ENCODE results near the gene CCDC27. TPM values are rescaled to one million over a fixed set of nuclear protein-coding genes. Genes with fewer than 3 reads are reported as not detected.

The CCDC27 gene
- total and polyA plus RNA-seq, 2 of the 8 experiments (the other 6 are each of a cell fraction or from before 2014, with no cell fraction given), result 0.15 TPM; not detected in 1

- no peak for DNase-seq (ENCODE audit: low read depth in 1 of 2, low spot score in 2 of 2)
- Histone ChIP-seq H3K14ac (ENCODE audit: insufficient read length) (no peak overlapping the region), H3K27ac (ENCODE audit: low read depth, low read length) (no peak overlapping the region), H2BK20ac (ENCODE audit: low read length) (no peak overlapping the region), H2BK120ac (replicated peaks; ENCODE audit: low read depth, low read length) (no peak overlapping the region), H4K8ac (ENCODE audit: extremely low read depth, insufficient read depth, low read length) (no peak overlapping the region; the same call in 1 of the 2 replicates), H4K91ac (replicated peaks; ENCODE audit: insufficient read length, low read length) (no peak overlapping the region), H3K27me3 (replicated peaks in 1 of 4; ENCODE audit: control insufficient read depth in 3 of 4, extremely low read depth in 1 of 4, insufficient read depth in 3 of 4, low read length in 3 of 4) (peaks cover 0 to 17% (median 7%) of the 10 kb centered on the region in 4 experiments; a peak in 4 of 7 replicates), H3K56ac (replicated peaks; ENCODE audit: insufficient read length, low read depth, low read length) (no peak overlapping the region), H4K5ac (ENCODE audit: insufficient read length, low read depth, low read length) (no peak overlapping the region), H3K9ac (replicated peaks in 1 of 4; ENCODE audit: extremely low read depth in 1 of 4, low read depth in 3 of 4, low read length in 3 of 4) (no peak overlapping the region), H3K23me2 (ENCODE audit: low read depth, low read length) (no peaks in the 10 kb centered on the region; the same call in 1 of the 2 replicates), H3K23ac (ENCODE audit: insufficient read length) (no peak overlapping the region), H2BK12ac (ENCODE audit: low read depth, low read length) (no peak overlapping the region), H3K4me3 (ENCODE audit: extremely low read depth in 1 of 4, insufficient read depth in 2 of 4, low read depth in 3 of 4, low read length in 4 of 4) (no peak overlapping the region), H3K4me1 (replicated peaks in 1 of 4; ENCODE audit: control insufficient read depth in 3 of 4, insufficient read depth in 4 of 4, low read length in 3 of 4) (peaks cover 4 to 30% (median 25%) of the 10 kb centered on the region in 4 experiments), H3K18ac (ENCODE audit: extremely low read depth, low read length) (no peak overlapping the region), H3K9me3 (ENCODE audit: insufficient read depth in 2 of 2, low read depth in 1 of 2, low read length in 1 of 2) (no peaks in the 10 kb centered on the region), H2AFZ (ENCODE audit: low read length) (no peak overlapping the region), H2BK5ac (ENCODE audit: low read depth, low read length) (no peak overlapping the region), H3K79me1 (ENCODE audit: low read depth, low read length) (no peaks in the 10 kb centered on the region; the same call in 1 of the 2 replicates), H3K36me3 (ENCODE audit: control insufficient read depth in 2 of 4, insufficient read depth in 4 of 4, low read length in 3 of 4) (no peaks in the 10 kb centered on the region), H3K79me2 (ENCODE audit: control insufficient read depth in 1 of 2, insufficient read depth in 2 of 2, low read length in 2 of 2) (no peaks in the 10 kb centered on the region), H2BK15ac (ENCODE audit: low read length) (no peak overlapping the region), H3K4me2 (ENCODE audit: insufficient read depth in 1 of 2, low read depth in 2 of 2, low read length in 2 of 2) (no peak overlapping the region), H2AK5ac (ENCODE audit: low read depth, low read length) (no peak overlapping the region), H4K20me1 (replicated peaks in 1 of 2; ENCODE audit: control insufficient read depth in 1 of 2, insufficient read depth in 2 of 2, low read length in 2 of 2) (peaks cover 6 to 19% of the 10 kb centered on the region in 2 experiments), H3K4ac (replicated peaks; ENCODE audit: insufficient read length, low read depth, low read length) (no peak overlapping the region)
- 82 to 100% methylated on average over 1 to 24 of the region's 24 CpGs for WGBS, 2 experiments (ENCODE audit: extremely low coverage in 1 of 2, insufficient coverage in 1 of 2, insufficient read length in 1 of 2, insufficient replicate concordance in 2 of 2, low coverage in 1 of 2, low lambda C conversion rate in 2 of 2, missing lambda C conversion rate in 1 of 2)
- CTCF ChIA-PET (ENCODE audit: partially characterized antibody), result interaction anchor here (0.7 to 6.3 kb wide), 6 partner anchors 8 to 16 kb away, joined by 3 to 49 read pairs (median 6); no protein-coding TSS in a partner anchor
- FAIRE-seq, result no peak
- POLR2A ChIA-PET (ENCODE audit: partially characterized antibody), result interaction anchor here (1.8 kb wide), 1 partner anchor 55 kb away, joined by 4 read pairs; no protein-coding TSS in a partner anchor
- no peak for TF ChIP-seq TCF12 (IDR thresholded peaks at IDR 0.05; ENCODE audit: low read depth, low read length)
- no peak for TF ChIP-seq SUZ12 (IDR thresholded peaks at IDR 0.05; ENCODE audit: low read length)
- no peak for TF ChIP-seq EGR1 (IDR thresholded peaks at IDR 0.05; ENCODE audit: borderline replicate concordance, low read depth, low read length)
- TF ChIP-seq TAF7 (optimal IDR thresholded peaks at IDR 0.05; ENCODE audit: borderline replicate concordance, low read depth, low read length), result no peak
- no peak for TF ChIP-seq ASH2L (IDR thresholded peaks at IDR 0.05; ENCODE audit: low read length)
- no peak for TF ChIP-seq EP300 (IDR thresholded peaks at IDR 0.05; ENCODE audit: borderline replicate concordance in 1 of 2, low read depth in 2 of 2, low read length in 2 of 2)
- TF ChIP-seq CHD2 (IDR thresholded peaks at IDR 0.05; ENCODE audit: low read length), result no peak
- TF ChIP-seq, protein P1, sequence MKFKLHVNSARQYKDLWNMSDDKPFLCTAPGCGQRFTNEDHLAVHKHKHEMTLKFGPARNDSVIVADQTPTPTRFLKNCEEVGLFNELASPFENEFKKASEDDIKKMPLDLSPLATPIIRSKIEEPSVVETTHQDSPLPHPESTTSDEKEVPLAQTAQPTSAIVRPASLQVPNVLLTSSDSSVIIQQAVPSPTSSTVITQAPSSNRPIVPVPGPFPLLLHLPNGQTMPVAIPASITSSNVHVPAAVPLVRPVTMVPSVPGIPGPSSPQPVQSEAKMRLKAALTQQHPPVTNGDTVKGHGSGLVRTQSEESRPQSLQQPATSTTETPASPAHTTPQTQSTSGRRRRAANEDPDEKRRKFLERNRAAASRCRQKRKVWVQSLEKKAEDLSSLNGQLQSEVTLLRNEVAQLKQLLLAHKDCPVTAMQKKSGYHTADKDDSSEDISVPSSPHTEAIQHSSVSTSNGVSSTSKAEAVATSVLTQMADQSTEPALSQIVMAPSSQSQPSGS (IDR thresholded peaks at IDR 0.05; ENCODE audit: low read length), result no peak
- no peak for TF ChIP-seq EZH2 (IDR thresholded peaks at IDR 0.05; ENCODE audit: low read depth, low read length, severe bottlenecking)
- no peak for TF ChIP-seq TAF1 (IDR thresholded peaks at IDR 0.05; ENCODE audit: low read depth, low read length)
- no peak for TF ChIP-seq SP1 (IDR thresholded peaks at IDR 0.05; ENCODE audit: low read depth, low read length)
Measured at GRCh38 chr1:3711780-3712451, 40.3 kb upstream of the CCDC27 start.

Data from H1 (cell line).